Stimulated activated CD4-positive, alpha-beta T cell treated with anti-CD3 and anti-CD28 coated beads, Interleukin-4, amount 100 ng/mL, for 1 hour (primary cell): ENCODE results near the gene GPR42.
"Not testable (repeated sequence)": the region's sequence is repeated elsewhere in the genome, so short reads cannot be mapped to it uniquely, and the experiment has no call there.

ENCODE experiments used
- DNase-seq: peaks from one replicate; pipeline ENCODE4 v3.0.0-alpha.2; 2020

Gene GPR42

DNA sequence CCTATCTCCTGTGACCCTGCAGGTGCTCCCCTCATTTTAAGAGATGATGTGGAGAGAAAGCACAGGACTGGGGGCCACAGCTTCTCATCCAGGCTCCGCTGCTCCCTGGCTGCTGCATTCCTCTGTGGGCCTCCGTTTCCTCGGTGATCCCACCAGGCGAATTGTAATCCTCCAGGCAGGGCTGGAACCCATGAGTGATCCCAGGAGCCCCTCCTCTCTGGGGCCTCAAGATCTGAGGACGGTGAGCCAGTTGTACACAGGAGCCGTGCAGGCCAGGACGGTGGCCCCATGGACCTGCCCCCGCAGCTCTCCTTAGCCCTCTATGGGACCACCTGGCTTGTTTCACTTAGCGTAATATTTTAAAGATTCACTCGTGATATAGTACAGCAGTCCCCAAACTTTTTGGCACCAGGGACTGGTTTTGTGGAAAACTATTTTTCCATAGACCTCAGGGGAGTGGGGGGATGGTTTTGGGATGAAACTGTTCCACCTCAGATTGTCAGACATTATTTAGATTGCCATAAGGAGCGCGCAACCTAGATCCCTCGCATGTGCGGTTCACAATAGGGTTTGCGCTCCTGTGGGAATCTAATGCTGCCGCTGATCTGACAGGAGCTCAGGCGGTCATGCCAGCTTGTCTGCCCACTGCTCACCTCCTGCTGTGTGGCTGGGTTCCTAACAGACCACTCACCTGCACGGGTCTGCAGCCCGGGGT is 7.0 kb upstream of the GPR42 start:
- DNase-seq, result no peak

DNA sequence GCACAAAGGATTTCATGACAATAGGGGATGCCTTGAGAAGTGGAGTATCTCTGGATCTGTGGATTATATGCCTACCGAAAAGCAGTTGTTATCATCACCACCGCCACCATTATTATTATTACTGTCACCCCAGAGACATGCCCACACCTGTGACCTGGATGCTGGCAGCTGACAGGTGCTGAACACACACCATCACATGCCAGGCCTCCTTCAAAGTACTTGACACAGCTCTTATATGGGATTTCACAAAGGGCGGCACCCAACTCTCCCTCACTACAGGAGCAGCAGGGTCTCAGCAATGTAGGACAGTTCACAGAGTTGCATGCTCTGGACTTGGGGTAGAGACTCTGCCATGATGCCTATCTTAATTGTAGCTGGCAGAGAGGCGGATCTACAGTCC is 5.6 kb upstream of the GPR42 start:
- DNase-seq, result no peak

- DNase-seq, result no peak
Measured at GRCh38 chr19:35368378-35368777, 2.5 kb upstream of the GPR42 start.

DNA sequence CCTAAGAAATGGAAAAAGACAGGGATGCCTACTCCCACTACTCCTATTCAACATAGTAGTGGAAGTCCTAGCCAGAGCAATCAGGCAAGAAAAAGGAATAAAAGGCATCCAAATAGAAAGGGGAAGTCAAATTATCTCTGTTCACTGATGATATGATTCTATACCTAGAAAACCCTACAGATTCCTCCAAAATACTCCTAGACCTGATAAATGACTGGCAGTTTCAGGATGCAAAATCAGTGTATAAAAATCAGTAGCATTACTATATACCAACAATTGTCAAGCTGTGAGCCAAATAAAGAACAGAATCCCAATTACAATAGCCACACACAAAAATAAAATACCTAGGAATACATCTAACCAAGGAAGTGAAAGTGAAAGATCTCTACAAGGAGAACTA is 1.3 kb upstream of the GPR42 start:
- no peak for DNase-seq

DNA sequence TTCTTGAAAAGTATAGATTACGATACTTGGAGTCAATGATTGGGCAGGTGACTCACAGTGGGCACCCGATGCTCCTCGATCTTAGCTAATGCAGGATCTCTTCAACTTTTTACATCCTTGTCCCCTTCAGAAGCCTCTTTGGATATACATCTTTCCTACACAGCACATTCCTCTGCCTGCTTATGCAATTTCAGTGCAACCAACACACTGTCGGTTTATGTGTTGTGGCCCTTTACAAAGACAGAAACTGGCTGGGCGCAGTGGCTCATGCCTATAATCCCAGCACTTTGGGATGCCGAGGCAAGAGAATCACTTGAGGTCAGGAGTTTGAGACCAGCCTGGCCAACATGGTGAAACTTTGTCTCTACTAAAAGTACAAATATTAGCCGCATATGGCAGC is 2.6 kb downstream of the GPR42 start:
- no peak for DNase-seq

GRCh38 chr19:35374031-35374430 is 3.2 kb downstream of the GPR42 start:
- not testable (repeated sequence) for DNase-seq

GRCh38 chr19:35375505-35376307 is 4.8 kb downstream of the GPR42 start:
- DNase-seq, result no peak

DNA sequence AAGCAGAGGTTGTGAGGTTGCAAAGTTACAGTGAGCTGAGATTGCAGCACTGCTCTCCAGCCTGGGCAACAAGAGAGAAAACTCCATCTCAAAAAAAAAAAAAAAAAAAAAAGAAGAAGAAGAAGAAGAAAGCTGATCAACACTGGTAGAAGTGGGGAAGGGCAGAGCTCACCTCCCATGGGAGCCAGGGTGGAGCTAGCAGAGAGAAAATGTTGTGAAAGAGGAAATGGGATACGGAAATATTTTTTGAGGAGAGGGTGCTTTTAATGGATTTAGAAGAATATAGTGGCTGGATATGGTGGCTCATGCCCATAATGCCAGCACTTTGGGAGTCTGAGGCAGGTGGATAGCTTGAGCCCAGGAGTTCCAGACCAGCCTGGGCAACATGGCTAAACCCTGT is 6.8 kb downstream of the GPR42 start:
- DNase-seq, result no peak

GRCh38 chr19:35378356-35378755 is 7.5 kb downstream of the GPR42 start:
- no peak for DNase-seq

DNA sequence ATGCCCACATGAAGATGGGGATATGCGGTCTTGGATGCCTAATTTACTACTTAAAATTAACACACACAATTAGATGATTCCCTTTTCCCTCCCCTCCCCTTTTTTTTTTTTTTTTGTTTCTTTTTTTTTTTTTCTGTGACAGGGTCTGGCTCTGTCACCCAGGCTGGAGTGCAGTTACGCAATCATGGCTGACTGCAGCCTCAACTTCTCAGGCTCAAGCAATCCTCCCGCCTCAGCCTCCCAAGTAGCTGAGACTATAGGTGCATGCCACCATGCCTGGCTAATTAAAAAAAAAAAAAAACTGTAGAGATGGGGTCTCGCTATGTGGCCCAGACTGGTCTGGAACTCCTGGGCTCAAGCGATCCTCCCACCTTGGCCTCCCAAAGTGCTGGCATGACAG is 8.7 kb downstream of the GPR42 start:
- DNase-seq, result not testable (repeated sequence)

DNA sequence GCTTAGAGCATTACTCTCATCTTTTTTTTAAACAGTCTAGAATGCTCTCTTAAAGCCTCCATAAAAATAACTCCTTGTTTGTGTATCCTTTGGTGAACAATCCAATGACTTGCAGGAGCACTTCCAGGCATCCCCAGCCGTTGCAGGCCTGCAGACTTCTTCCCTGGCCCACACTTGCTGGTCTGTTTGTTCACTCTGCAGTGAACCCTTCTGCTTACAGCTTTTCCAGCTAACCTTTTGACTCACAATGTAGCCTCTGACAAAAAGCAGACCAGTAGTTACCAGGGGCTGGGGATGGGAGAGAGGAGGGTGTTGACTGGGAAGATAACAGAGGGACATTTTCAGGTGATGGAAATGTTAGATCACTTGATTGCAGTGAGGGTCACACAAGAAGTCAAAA is 9.1 kb downstream of the GPR42 start:
- no peak for DNase-seq

- no peak for DNase-seq
Measured at GRCh38 chr19:35380450-35381124, 9.7 kb downstream of the GPR42 start.

- DNase-seq, result no peak
Measured at GRCh38 chr19:35381318-35381717, 10.4 kb downstream of the GPR42 start.

DNA sequence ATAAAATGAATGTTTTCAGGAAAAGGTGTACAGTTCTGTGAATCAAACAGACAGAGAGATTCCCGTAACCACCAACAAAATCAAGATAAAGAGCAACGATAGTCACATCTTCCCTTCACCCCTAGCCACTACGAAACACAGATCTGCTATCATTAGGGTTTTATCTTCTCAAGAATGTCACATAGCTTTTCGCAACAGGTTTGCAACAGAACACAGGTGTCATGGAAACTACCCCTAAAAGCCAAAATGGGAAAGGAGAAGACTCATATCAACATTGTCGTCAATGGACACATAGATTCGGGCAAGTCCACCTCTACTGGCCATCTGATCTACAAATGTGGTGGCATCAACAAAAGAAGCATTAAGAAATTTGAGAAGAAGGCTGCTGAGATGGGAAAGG is 11.1 kb downstream of the GPR42 start:
- no peak for DNase-seq

DNA sequence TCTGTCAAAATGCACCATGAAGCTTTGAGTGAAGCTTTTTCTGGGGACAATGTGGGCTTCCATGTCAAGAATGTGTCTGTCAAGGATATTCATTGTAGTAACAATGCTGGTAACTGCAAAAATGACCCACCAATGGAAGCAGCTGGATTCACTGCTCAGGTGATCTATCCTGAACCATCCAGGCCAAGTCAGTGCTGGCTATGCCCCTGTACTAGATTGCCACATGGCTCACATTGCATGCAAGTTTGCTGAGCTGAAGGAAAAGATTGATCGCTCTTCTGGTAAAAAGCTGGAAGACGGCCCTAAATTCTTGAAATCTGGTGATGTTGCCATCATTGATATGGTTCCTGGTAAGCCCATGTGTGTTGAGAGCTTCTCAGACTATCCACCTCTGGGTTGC is 12.7 kb downstream of the GPR42 start:
- no peak for DNase-seq

DNA sequence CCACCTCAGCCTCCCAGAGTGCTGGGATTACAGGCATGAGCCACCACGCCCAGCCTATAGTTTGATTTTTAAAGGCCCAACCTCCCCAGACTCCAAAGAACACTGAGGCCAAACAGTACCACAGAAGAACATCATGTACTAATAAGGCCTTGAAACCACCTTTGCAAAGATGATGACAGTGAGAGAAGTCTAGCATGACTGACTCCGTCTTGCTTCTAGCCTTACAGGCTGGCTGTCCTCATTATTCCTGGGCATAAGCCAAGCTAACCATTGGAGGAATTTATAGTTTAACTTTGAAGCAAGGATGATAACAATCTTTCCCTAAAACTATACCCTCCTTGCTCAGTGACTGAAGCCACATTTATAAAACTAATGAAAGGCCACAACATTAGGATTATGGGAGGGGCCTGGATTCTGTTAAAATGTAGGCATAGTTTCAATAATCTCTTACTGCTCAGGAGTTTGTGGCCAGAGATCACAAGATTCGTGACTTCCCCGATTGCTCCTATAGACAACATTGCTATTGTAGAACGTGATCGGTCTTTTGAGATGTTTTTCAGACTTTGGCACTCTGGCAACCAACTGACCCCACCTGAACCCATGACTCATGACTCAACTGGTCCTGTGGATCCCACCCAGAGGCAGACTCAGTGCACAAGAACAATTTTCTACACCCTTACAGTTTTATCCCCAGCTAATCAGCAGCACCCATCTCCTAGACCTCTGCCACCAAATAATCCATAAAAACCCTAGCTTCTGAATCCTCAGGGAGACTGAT is 17.6 kb downstream of the GPR42 start:
- no peak for DNase-seq

GRCh38 chr19:35389192-35389861 is 18.5 kb downstream of the GPR42 start:
- DNase-seq, result no peak

GRCh38 chr19:35392742-35393715 is 22.2 kb downstream of the GPR42 start:
- DNase-seq, result no peak

DNA sequence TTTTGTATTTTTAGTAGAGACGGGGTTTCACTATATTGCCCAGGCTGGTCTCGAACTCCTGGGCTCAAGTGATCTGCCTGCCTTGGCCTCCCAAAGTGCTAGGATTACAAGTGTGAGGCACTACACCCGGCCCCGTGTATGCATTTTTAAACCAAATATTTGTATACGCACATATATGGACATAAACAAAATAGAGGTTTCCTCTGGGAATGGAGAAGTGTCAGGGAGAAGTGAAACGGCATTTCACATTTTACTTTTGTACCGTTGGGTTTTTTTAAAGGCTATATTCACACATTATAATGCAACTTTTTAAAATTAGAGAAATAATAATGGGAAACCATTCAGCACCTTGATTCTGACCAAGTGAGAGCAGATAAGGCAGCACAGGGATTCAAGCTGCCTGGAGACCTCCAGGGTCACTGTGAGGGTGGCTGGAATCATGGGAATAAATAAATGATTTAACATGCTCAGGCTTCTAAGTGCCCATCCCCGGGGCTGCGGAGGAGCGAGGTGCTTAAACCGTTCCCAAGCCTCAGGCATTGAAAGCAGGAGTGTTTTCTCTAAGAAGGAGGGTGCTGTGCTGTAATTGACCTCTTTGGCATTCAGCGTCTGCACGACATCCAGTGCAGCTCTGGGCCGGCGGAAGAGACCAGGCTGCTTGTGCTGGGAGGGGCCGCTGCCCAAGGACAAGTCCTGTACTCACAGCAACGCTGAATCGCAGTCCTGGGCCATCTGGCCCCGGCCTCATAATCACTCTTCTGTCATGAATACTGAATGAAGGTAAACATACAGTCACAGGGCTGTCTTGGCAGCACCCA is 24.7 kb downstream of the GPR42 start:
- DNase-seq, result no peak

DNA sequence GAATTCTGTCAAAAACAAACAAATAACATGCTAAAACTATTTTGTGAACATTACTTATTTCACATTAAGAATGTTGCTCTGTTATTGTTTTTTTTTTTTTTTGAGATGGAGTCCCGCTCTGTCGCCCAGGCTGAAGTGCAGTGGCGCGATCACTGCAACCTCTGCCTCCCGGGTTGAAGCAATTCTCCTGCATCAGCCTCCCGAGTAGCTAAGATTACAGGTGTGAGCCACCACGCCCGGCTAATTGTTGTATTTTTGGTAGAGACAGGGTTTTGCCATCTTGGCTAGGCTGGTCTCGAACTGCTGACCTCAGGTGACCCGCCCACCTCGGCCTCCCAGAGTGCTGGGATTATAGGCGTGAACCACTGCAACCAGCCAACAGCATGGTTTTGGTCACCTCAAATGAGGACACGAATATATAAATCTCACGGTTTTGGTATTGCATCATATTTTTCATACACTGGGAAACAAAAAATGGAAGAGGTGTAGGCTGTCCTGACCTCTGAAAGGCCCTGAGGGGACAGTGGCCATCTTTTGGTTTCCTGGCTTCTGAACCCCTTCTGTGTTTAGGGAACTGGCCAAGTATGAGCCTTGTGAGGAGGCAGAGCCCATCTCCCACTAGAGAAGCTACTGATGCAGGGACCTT is 25.5 kb downstream of the GPR42 start:
- DNase-seq, result no peak
